ENCODE measurements around the gene MEFV.
"Not testable (repeated sequence)": the region's sequence is repeated elsewhere in the genome, so short reads cannot be mapped to it uniquely, and the experiment has no call there.

Gene MEFV

GRCh38 chr16:3285131-3285530 is 28.7 kb upstream of the MEFV start:
- Histone ChIP-seq H3K27me3 (ENCODE audit: control insufficient read depth, insufficient read depth, low read length, poor library complexity, severe bottlenecking) (no peaks in the 10 kb centered on the region), H3K9me3 (ENCODE audit: control insufficient read depth, low read length) (peaks cover 15% of the 10 kb centered on the region), H3K4me1 (ENCODE audit: control insufficient read depth, insufficient read depth, low read length) (peaks cover 12% of the 10 kb centered on the region), H3K36me3 (ENCODE audit: control insufficient read depth, insufficient read depth, low read length) (peaks cover 51% of the 10 kb centered on the region), H3K27ac (ENCODE audit: insufficient read depth, low read depth, low read length, poor library complexity, severe bottlenecking) (no peak overlapping the region), H3K4me3 (ENCODE audit: insufficient read depth, low read depth, low read length) (peak overlapping the region; percentile 96)
- 73 to 74% methylated on average over 6 of the region's 6 CpGs for WGBS, 2 experiments

GRCh38 chr16:3283543-3284447 is 27.4 kb upstream of the MEFV start:
- WGBS, 2 experiments, result 6% methylated on average over 56 of the region's 56 CpGs
- Histone ChIP-seq H3K9me3 (ENCODE audit: control insufficient read depth, low read length) (peaks cover 5% of the 10 kb centered on the region), H3K4me3 (ENCODE audit: insufficient read depth, low read depth, low read length) (peak overlapping the region; percentile 96), H3K27ac (ENCODE audit: insufficient read depth, low read depth, low read length, poor library complexity, severe bottlenecking) (peak overlapping the region; percentile 97), H3K4me1 (ENCODE audit: control insufficient read depth, insufficient read depth, low read length) (peaks cover 12% of the 10 kb centered on the region), H3K36me3 (ENCODE audit: control insufficient read depth, insufficient read depth, low read length) (peaks cover 38% of the 10 kb centered on the region), H3K27me3 (ENCODE audit: control insufficient read depth, insufficient read depth, low read length, poor library complexity, severe bottlenecking) (no peaks in the 10 kb centered on the region)

- H3K4me1 ChIP-seq (ENCODE audit: control insufficient read depth, insufficient read depth, low read length), result peaks cover 12% of the 10 kb centered on the region
- H3K4me3 ChIP-seq (ENCODE audit: insufficient read depth, low read depth, low read length), result peak within 1 kb of the TSS; percentile 96
- H3K36me3 ChIP-seq (ENCODE audit: control insufficient read depth, insufficient read depth, low read length), result peaks cover 30% of the 10 kb centered on the region
- H3K27me3 ChIP-seq (ENCODE audit: control insufficient read depth, insufficient read depth, low read length, poor library complexity, severe bottlenecking), result no peaks in the 10 kb centered on the region
- H3K27ac ChIP-seq (ENCODE audit: insufficient read depth, low read depth, low read length, poor library complexity, severe bottlenecking), result peak within 1 kb of the TSS; percentile 97
- WGBS, 2 experiments, result 0% methylated on average over 72 of the region's 72 CpGs
- H3K9me3 ChIP-seq (ENCODE audit: control insufficient read depth, low read length), result peaks cover 2% of the 10 kb centered on the region
Observed at GRCh38 chr16:3282730-3283542, 26.5 kb upstream of the MEFV start, which contains the start of gene ZNF263. Gene ZNF263 (plus strand): TSS chr16:3283491. CDS start chr16:3283819, 328 bp downstream.

GRCh38 chr16:3282103-3282729 is 25.8 kb upstream of the MEFV start:
- H3K36me3 ChIP-seq (ENCODE audit: control insufficient read depth, insufficient read depth, low read length), result peaks cover 24% of the 10 kb centered on the region
- H3K27me3 ChIP-seq (ENCODE audit: control insufficient read depth, insufficient read depth, low read length, poor library complexity, severe bottlenecking), result no peaks in the 10 kb centered on the region
- H3K9me3 ChIP-seq (ENCODE audit: control insufficient read depth, low read length), result no peaks in the 10 kb centered on the region
- peak overlapping the region; percentile 97 for H3K27ac ChIP-seq (ENCODE audit: insufficient read depth, low read depth, low read length, poor library complexity, severe bottlenecking)
- peaks cover 12% of the 10 kb centered on the region for H3K4me1 ChIP-seq (ENCODE audit: control insufficient read depth, insufficient read depth, low read length)
- 21 to 23% methylated on average over 29 of the region's 29 CpGs for WGBS, 2 experiments
- H3K4me3 ChIP-seq (ENCODE audit: insufficient read depth, low read depth, low read length), result peak overlapping the region; percentile 96

- no peaks in the 10 kb centered on the region for H3K9me3 ChIP-seq (ENCODE audit: control insufficient read depth, low read length)
- no peak overlapping the region for H3K27ac ChIP-seq (ENCODE audit: insufficient read depth, low read depth, low read length, poor library complexity, severe bottlenecking)
- 93 to 98% methylated on average over 6 of the region's 6 CpGs for WGBS, 2 experiments
- peaks cover 2% of the 10 kb centered on the region for H3K27me3 ChIP-seq (ENCODE audit: control insufficient read depth, insufficient read depth, low read length, poor library complexity, severe bottlenecking)
- H3K4me3 ChIP-seq (ENCODE audit: insufficient read depth, low read depth, low read length), result no peak overlapping the region
- H3K36me3 ChIP-seq (ENCODE audit: control insufficient read depth, insufficient read depth, low read length), result peaks cover 15% of the 10 kb centered on the region
- peaks cover 12% of the 10 kb centered on the region for H3K4me1 ChIP-seq (ENCODE audit: control insufficient read depth, insufficient read depth, low read length)
Observed at GRCh38 chr16:3281222-3281820, 24.9 kb upstream of the MEFV start.

- WGBS, 2 experiments, result 81 to 90% methylated on average over 5 of the region's 5 CpGs
- H3K27me3 ChIP-seq (ENCODE audit: control insufficient read depth, insufficient read depth, low read length, poor library complexity, severe bottlenecking), result peaks cover 3% of the 10 kb centered on the region
- H3K4me1 ChIP-seq (ENCODE audit: control insufficient read depth, insufficient read depth, low read length), result no peaks in the 10 kb centered on the region
- no peaks in the 10 kb centered on the region for H3K9me3 ChIP-seq (ENCODE audit: control insufficient read depth, low read length)
- no peak overlapping the region for H3K27ac ChIP-seq (ENCODE audit: insufficient read depth, low read depth, low read length, poor library complexity, severe bottlenecking)
- H3K4me3 ChIP-seq (ENCODE audit: insufficient read depth, low read depth, low read length), result no peak overlapping the region
- no peaks in the 10 kb centered on the region for H3K36me3 ChIP-seq (ENCODE audit: control insufficient read depth, insufficient read depth, low read length)
Observed at GRCh38 chr16:3276679-3277078, 20.2 kb upstream of the MEFV start.

GRCh38 chr16:3274947-3275346 is 18.5 kb upstream of the MEFV start:
- Histone ChIP-seq H3K4me1 (ENCODE audit: control insufficient read depth, insufficient read depth, low read length) (no peaks in the 10 kb centered on the region), H3K4me3 (ENCODE audit: insufficient read depth, low read depth, low read length) (no peak overlapping the region), H3K27ac (ENCODE audit: insufficient read depth, low read depth, low read length, poor library complexity, severe bottlenecking) (no peak overlapping the region), H3K9me3 (ENCODE audit: control insufficient read depth, low read length) (no peaks in the 10 kb centered on the region), H3K27me3 (ENCODE audit: control insufficient read depth, insufficient read depth, low read length, poor library complexity, severe bottlenecking) (peaks cover 3% of the 10 kb centered on the region), H3K36me3 (ENCODE audit: control insufficient read depth, insufficient read depth, low read length) (no peaks in the 10 kb centered on the region)

GRCh38 chr16:3274490-3274889 is 18.1 kb upstream of the MEFV start:
- Histone ChIP-seq H3K27ac (ENCODE audit: insufficient read depth, low read depth, low read length, poor library complexity, severe bottlenecking) (no peak overlapping the region), H3K4me1 (ENCODE audit: control insufficient read depth, insufficient read depth, low read length) (no peaks in the 10 kb centered on the region), H3K4me3 (ENCODE audit: insufficient read depth, low read depth, low read length) (no peak overlapping the region), H3K27me3 (ENCODE audit: control insufficient read depth, insufficient read depth, low read length, poor library complexity, severe bottlenecking) (peaks cover 3% of the 10 kb centered on the region), H3K36me3 (ENCODE audit: control insufficient read depth, insufficient read depth, low read length) (no peaks in the 10 kb centered on the region), H3K9me3 (ENCODE audit: control insufficient read depth, low read length) (no peaks in the 10 kb centered on the region)
- 64 to 71% methylated on average over 4 of the region's 4 CpGs for WGBS, 2 experiments

- not testable (repeated sequence) for H3K27me3 ChIP-seq (ENCODE audit: control insufficient read depth, insufficient read depth, low read length, poor library complexity, severe bottlenecking); H3K4me3 ChIP-seq (ENCODE audit: insufficient read depth, low read depth, low read length); H3K36me3 ChIP-seq (ENCODE audit: control insufficient read depth, insufficient read depth, low read length); H3K4me1 ChIP-seq (ENCODE audit: control insufficient read depth, insufficient read depth, low read length); H3K9me3 ChIP-seq (ENCODE audit: control insufficient read depth, low read length); H3K27ac ChIP-seq (ENCODE audit: insufficient read depth, low read depth, low read length, poor library complexity, severe bottlenecking)
- WGBS, 2 experiments, result 92 to 94% methylated on average over 16 to 22 of the region's 22 CpGs
Observed at GRCh38 chr16:3271281-3271680, 14.8 kb upstream of the MEFV start.
